Measurements from ENCODE around the gene KCNA2.
A peak's percentile ranks its signal among the peaks of the same experiment; 100 is the strongest.

The KCNA2 gene

DNA sequence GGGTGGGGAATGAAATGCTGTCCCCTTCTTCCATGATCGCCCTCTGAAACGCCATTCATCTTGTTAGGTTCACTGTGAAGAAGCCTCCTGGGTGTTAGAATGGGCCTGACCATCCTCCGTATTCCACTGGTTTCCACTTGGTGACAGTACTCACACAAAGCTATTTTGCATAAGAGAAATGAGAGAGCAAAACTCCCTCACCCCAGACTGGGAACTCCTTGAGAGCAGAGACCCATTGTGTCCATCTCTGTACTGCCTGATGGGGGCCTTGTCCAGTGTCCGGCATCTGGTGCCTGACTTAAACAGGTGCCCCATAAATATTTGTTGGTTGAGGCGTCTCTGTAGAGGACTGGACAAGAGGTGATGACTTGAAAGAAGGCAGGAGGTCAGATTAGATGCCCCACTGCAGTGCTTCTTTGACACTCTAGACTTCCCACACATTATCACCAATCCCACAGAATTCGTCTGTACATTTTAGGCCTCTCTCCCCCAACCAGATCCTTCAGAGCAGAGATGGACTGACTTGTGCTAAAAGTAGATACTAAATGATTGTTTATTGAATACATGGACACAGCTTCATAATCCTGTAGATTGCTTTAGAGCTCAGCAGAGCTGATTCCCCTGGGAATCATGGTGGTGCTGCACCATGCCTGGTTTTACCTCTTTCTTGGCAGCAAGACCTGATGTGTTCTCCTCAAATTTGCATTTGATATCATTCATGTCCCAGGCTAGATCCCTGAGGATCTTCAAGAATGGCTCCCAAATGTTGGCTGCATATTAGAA, 22.4 kb upstream of the KCNA2 start:
- no peak for DNase-seq (ENCODE audit: low spot score)

DNA sequence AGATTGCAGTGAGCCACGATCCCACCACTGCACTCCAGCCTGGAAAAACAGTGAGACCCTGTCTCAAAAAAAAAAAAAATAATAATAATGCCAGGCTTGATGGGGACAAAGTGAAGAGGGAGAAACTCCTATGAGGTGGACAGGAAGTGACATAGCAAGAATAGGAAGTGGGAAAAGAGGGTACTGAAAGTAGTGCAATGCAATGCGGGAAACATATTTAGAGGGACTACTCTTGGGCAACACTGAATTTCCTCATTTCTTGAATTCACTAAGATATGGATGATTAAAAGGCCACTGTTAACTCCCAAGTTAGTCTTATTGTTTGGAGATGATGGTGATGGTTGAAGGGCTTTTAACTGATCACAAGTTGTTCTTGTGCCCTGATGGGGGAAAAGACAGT, 21.6 kb upstream of the KCNA2 start:
- no peak for DNase-seq (ENCODE audit: low spot score)

DNA sequence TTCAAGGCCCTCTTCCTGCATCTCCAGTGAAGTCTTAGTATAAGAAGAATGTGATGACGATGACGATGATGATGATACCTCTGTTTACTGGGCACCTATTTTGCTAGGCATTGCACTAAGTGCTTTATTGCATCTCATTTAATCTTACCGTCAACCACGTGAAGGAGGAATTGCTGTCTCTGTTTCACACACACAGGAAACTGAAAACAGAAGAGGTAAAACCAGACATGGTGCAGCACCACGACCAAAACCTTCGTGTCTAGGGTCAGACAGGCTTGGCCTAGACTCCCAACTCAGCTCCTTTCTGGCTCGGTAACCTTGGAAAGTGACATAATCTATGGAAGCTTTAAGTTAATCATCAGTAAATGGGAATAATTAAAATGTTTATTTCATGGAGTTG, 20.7 kb upstream of the KCNA2 start:
- DNase-seq (ENCODE audit: low spot score), result no peak

DNA sequence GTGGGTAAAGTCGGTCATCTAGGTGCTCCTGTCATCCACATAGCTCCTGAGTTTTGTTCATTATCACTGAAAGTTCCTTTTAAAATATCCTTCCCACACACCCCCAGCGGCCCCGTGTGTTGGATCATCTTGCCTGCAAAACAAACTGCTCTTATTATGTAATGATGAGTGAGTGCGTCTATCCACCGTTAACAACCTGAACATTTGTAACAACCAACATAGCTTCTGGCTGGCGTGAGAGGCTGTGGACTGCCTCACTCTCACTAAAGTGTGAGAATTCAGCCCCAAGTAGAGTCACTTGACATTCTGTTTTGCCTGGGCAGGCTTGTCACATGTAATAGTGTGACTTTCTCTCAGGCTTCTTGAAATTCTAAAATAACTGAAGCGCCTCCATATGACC, 14.5 kb upstream of the KCNA2 start:
- no peak for DNase-seq (ENCODE audit: low spot score)

DNA sequence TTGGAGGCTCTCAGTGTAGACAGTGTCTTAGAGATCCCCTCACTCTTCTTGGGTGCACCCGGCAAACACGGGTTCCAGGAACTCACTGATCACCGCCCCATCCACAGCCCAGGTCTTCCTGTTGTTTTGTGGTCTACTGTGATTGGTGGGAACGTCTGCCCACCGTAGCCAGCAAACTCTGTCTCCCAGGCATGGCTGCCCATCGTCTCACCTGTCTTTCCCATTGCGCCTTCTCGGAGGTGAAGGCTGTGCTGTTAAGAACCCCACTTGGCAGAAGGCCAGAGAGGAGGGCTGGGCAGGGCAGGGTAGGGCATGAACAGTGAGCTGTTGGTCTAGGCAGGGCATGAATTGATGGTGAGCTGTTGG, 14.1 kb upstream of the KCNA2 start:
- peak; percentile 61 for DNase-seq (ENCODE audit: low spot score)

DNA sequence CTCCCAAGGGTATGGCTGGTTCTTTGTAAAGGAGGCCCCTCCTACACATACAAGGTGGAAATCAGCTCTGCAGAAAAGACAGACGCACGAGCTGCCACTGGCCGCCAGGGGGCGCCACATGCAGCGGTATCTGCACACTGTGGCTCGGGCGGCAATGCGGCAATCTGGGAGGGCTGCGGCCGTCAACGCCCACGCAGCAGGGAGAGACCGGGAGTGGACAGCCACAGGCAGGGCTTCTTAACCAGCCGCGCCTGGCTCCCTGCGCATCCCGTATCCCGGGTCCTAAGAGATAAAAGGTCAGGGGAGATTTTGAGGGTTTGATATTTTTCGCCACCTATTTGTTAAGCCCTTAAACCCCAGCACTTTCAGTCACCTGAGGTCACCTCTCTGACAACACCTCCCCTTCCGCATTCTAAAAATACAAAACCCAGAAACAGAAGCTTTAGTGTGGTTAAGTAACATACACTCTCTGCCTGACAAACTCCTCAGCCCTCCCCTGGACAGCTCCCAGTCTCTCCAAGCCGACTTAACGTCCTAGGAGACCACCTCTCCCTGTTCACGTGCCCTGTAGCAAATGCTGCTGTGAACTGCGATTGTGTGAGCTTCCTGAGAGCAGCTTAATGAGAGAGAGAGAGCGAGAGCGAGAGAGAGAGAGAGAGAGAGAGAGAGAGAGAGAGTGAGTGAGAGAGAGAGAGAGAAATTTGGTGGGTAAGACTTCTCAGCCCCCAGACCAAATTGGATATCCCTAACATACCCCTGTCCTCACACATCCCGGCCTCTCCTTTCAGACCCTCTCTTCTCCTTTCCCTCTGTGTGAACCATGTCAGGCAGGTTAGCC, 13.5 kb upstream of the KCNA2 start:
- peak; percentile 90 for DNase-seq (ENCODE audit: low spot score)

DNA sequence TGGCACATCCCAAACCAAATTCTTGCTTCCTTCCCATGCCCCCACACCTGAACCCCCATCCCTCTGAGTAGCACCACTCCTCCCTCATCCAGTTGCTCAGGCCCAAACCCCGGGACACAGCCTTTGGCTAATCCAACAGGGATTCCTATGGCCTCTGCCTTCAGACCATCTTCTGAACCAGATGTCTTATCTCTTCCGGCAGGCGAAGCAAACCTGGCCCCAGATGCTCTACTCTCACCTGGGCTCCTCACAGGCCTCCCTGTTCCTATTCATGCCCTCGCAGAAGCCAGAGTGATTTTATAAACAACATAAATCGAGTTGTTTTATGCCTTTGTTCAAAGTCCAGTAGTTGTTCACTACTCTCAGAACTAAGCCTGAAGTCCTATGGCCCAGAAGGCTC, 12.5 kb upstream of the KCNA2 start:
- no peak for DNase-seq (ENCODE audit: low spot score)

DNA sequence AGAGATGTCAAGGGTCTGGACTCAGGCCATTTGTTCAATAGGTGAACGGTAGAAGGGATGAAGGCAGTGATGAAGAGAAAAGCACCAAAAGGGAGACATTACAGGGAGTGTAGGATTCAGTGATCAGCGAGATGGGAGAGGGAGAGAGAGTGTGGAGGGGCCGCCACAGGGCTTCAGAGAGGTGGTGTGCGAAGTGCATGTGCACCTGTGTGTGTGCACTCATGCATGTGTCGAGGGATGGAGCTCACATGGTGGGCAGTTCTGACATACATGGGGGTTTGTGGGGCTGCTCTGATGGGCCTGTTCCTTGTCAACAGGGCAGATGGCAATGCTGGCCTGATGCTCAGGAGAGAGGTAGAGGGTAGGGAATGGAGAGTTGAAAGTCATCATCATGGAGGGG, 11.4 kb upstream of the KCNA2 start:
- DNase-seq (ENCODE audit: low spot score), result no peak

DNA sequence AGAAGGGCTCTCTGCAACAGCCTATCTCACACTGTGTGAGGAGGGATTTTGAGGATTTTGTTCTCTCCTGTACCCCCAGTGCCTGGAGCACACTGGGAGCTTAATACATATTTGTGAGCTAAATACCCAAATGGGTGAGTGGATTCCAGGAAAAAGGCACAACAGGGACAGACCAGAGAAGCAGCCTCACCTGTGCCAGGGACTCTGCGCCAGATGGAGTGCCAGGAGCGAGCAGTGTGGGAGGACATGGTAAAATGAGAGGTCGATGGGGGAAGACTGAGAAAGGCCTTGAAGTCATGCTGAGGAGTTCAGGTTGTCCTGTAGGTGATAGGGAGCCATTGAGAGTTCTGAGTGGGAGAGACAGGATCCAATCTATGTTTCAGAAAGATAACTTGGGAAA, 11.0 kb upstream of the KCNA2 start:
- no peak for DNase-seq (ENCODE audit: low spot score)

DNA sequence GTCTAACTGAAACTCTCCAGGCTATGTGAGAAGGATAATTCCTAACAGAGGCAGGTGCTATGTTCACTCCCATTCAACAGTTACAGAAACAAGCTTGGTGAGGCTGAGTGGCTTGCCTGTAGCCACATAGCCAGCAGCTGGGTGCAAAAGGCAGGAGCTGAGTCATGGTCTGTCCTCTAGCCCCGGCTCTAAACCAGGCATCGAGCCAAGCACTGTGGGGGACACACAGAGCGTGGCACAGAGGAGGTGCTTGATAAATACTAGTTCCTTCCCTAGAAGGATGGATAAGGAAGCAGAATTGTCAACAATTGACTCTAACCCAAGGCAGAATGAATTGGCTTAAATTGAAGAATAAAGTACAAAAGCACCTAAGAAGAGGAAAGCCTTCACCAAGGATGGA, 10.4 kb upstream of the KCNA2 start:
- no peak for DNase-seq (ENCODE audit: low spot score)

DNA sequence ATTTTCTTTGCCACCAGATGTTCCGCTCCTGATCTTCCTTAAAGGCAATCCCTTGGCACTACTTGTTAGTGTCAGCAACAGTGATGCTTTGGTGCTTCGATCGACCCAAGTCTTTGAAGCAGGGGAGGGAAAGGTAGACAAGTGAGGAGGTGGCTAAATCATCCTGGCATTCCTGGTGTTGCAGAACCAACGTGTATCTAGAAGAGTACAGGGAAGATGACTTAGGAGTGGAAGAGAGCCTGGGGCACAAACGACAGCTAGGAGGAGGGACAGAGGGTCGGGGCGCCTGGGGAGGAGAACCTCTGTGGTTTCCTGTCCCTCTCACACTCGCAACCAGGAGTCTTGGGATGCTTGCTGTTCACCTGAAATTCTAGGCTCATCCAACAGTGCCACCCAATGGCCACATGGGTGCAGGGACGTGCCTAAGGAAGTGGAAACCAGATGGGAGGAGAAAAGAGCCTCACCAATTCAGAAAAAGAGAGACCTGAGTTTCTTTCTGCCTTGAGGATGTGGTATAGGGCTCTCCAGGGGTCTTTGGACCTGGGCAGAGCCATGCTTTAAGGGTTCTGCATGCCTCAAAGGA, 9.5 kb upstream of the KCNA2 start:
- DNase-seq (ENCODE audit: low spot score), result peak; percentile 57

DNA sequence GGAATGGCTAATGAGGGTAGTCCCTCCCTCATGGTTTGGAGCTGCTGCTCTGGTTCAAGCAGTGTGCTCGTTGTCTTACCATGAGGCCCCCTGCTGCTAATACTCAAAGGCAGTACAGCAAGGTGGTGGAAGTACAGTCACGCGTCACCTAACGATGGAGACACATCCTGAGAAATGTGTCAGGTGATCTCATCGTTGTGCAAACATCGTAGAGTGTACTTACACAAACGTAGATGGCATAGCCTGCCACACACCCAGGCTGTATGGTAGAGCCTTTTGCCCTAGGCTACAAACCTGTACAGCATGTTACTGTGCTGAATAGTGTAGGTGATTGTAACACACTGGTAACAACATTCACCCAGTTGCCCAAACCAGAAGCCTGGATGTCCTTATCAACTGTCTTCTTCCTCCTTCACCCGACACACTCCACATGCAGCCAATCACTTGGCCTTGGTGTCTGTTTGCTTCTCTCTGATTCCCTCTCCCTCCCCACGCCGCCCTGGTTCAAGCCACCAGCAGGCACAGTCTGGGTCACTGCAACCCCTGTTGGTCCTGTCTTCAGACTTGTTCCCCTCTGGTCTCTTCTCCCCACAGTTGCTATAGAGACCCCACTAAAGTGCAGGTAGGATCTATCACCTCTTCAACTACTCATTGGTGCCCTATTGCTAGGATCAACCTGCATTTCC, 6.0 kb upstream of the KCNA2 start:
- no peak for DNase-seq (ENCODE audit: low spot score)

DNA sequence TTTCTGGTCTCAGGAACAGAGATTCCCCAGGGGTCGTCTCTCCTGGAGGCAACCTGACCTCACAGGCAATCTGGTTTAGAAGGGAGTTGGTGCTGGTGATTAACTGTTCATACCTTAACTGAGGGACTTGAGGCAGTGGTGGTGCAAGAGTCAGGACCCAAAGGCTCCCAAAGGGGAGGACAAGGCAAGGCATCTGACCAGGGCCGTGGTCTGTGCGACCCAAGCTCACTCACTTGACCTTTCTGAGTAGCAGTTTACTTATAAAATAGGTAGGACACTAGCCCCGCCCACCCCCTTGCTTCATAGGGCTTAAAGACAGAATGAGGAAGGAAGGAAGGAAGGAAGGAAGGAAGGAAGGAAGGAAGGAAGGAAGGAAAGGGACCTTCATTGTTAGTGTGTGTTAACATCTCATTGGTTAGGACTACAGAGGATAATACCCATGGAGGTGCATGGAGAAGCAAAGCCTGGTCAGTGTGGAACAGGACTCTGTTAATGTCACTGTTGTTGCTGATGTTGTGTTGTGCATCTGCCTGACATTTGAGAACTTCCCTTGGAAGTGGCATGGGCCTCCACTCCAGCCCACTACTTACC, 4.6 kb upstream of the KCNA2 start:
- no peak for DNase-seq (ENCODE audit: low spot score)

DNA sequence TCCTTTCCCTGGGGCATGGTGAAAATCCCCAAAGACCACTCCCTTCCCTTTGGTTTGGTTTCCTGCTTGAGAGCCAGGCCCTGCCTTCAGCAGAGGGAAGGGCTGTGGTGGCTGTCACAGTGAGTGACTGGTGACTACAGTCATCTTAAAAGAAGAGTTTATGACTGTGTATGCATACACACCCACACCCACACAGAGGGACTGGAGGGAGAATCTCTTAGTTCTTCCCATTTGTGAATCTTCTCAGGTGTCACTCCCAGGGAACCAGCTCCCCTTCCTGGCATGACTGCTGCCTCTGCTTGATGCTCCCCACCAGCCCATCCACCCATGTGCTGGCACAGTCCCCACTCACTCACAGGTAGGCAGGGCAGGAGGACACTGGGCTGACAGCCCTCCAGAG, 3.9 kb upstream of the KCNA2 start:
- DNase-seq (ENCODE audit: low spot score), result no peak

DNA sequence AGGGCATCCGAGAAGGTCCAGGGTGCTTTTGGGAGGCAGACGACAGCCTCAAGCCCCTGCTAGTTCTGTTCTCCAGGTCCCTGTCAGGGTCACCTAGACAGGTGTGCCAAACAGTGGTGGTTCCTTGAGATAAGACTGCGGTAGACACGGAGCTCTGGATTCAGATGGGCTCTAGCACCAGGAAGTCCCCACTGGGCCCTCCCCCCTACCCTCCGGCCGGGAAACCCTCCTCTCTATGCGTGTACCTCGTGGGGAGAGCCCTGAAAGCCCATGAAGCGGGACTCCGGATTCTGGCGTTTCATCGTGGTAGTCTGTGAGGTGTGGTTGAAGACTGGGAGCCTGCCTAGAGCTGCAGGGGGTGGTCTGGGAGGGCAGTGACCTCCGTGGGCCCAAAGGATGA, 2.1 kb upstream of the KCNA2 start:
- DNase-seq (ENCODE audit: low spot score), result no peak

DNA sequence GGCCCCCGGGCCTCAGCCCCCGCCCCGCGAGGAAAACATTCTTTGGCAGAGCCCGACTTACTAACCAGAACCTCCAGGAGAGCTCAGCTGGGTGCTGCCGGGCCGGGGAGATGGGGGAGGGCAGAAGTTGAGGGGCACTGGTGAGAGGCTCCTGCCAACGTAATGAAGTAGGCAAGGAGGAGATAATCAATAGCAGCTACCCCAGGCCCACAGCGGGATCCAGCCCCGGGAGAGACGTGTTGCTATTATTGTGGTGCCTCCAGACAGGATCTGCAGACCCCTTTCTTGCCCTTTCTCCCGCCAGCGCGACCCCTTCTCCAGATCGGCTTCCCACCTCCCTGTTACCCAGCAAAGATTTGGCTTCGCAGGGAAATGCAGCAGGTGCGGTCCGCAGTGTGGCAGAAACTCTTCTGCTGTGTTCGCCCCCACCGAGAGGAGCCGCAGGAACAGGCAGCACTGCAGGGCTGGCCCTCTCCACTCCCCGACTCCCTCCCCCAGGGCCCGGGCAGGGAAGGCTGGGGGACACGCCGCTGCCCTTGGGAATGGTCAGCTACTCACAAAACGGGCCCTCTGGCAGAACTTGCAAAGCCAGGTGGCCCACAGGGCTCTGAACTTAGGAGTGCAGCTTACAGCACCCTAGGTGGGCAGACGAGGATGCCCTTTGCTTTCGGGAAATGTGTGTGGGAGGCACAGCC, 1.5 kb upstream of the KCNA2 start:
- no peak for DNase-seq (ENCODE audit: low spot score)

DNA sequence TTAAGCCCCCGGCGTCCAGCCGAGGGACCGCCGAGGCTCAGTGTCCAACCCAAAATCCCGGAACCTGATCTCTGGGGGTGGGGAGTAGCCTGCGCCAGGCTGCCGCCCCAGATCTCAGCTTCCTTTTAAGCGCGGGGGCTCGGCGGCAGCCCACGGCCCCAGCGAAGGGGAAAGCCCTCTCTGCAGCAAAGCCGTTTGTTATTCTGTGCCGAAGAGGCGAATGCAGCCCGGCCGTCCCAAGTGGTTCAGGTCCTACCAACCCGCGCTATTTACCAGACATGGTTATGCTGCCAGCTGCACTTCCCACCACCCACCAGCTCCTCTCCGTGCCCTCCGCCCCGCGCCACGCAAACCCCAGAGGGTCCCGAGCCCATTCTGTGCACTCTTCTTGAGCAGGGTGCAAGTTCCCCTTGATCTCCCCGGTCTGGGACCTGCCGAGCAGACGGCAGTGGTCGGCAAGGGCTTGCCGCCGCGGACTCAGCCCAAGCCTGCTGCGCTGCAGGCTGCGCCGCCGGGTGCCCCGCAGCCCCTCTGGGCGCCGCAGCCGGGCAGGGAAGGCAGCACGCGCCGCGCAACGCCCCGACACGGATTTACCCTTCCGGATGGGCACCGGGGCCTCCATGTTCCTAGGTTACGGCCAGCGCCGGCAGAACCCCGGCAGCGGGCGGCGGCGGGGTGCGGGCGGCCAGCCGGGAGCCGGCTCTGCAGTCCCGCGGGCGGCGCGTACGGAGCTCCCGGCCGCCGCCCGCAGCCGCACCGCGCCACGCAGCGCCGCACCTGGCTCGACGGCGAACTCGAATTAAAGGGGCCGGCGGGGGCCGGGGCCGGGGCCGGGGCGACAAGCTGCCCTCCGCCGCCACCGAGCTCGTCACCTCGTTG, 738 bp upstream of the KCNA2 start:
- DNase-seq (ENCODE audit: low spot score), result no peak

DNA sequence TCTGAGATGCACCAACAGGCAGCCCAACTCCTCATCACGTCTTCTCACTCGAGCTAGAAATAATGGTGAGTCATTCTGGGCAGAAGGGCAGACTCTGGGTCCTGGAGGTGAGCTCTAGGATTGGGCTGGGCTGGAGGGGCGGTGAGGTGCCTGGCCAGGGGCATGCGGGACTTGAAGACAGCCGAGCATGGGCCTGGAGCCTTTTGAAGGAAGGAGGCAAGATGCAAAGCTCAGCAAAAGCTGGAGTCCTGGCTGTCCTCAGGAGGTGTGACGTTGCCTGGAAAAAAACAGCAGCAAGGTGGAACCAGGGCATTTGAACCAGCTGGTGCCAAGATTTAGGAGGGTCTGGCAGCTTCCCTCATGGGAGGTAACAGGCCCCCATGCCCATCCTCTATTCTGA, 712 bp downstream of the KCNA2 start:
- DNase-seq (ENCODE audit: low spot score), result no peak

DNA sequence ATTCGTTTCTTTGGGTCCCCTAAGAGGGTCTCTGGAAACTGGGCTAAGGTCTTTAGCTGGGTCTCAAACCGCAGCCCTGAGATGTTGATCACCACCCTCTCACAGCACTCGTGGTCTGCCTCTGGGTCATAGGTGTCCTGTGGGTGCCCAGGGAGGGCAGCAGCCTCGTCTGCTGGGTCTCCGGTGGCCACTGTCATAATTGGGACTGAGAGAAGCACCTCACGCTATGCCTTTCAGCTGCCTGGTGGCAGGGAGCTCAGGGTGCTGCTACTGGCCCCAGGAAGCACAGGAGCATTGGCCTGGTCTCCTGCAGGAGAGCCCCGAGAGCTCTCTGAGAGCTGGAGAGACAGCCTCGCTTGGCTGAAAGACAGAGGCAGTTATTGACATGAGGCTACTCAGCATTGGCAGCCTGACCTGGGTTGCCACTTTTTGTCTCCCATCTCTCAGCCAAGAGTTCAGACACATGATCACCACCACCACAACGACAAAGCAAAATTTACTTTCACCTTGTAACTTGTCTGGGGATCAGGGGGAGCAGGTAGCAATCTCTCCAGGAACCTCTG, 1.5 kb downstream of the KCNA2 start:
- no peak for DNase-seq (ENCODE audit: low spot score)

DNA sequence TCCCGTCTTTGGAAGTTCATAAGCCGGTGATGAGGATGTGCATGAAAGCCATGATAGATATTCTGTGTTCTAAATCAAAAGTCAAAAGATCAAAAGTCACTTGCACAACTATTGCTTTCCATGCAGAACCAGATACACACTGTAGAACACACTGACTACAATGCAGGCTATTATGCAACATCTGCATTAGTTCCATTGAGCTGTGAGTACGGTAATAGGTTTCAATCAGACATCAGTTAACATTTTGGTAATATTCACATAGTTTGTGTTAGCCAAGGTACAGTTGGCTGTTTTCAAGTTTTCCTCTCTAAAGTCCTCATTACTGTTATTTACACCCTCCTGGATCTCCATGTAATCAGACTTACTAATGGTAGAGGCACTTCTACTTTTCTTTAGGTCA, 3.1 kb downstream of the KCNA2 start:
- DNase-seq (ENCODE audit: low spot score), result no peak

Measured in CD4-positive, alpha-beta T cell treated with Interleukin-15 for 4 hours (primary cell).